Endothelial cell of umbilical vein (primary cell): ENCODE measurements around the gene TMEM182. TPM values are rescaled to one million over a fixed set of nuclear protein-coding genes. Genes with fewer than 3 reads are reported as not detected.

Experiments used
- BruUV-seq: library from RNA; stranded (reverse); fragments of 400-500 nt; replicated peaks from 2 replicates; lab custom pipeline; 2021; lab: Mats Ljungman, UMichigan
- CTCF ChIA-PET: fragments of 300-600, 350-600 bp; sonication (Branson Sonifier 250); formaldehyde crosslinking; loops from one replicate; lab custom pipeline; 2021; ENCODE audit warnings: antibody characterized with exemption, inconsistent platforms; lab: Charles Lee
- POLR2A ChIA-PET: fragments of 300-600, 350-600 bp; sonication (Branson Sonifier 250); formaldehyde crosslinking; loops from one replicate; lab custom pipeline; 2021; ENCODE audit warnings: antibody characterized with exemption, inconsistent platforms; lab: Charles Lee
- DNase-seq: peaks from one replicate; pipeline ENCODE4 v3.0.0-alpha.2; 2011; ENCODE audit warnings: low read depth, low spot score
- FAIRE-seq: peaks from 2 replicates; lab custom pipeline; 2011; peaks lifted over from hg19 to GRCh38; lab: Jason Lieb, UNC
- H2AFZ ChIP-seq: 2 replicates; pipeline ENCODE4 v1.6.0; 2012; ENCODE audit warnings: low read depth, low read length, control low read depth, inconsistent platforms
- H3K27ac ChIP-seq: 2 replicates; pipeline ENCODE4 v1.5.1; 2011; ENCODE audit warnings: low read depth, mild to moderate bottlenecking, control low read depth, low read length, moderate library complexity; ENCODE audit not compliant: insufficient read depth
- H3K27me3 ChIP-seq, 2 experiments: 2 replicates each; pipeline versions ENCODE4 v1.6.0 to v1.6.1; 2011; ENCODE audit warnings: low read length in 2 of 2, mixed read lengths in 1 of 2; ENCODE audit not compliant: control insufficient read depth in 2 of 2, insufficient read depth in 2 of 2
- H3K36me3 ChIP-seq, 2 experiments: 2 replicates in 1 of 2; 3 replicates in 1 of 2; pipeline ENCODE4 v1.5.1; 2011; ENCODE audit warnings: low read length in 2 of 2, mild to moderate bottlenecking in 1 of 2, moderate library complexity in 1 of 2; ENCODE audit not compliant: control insufficient read depth in 2 of 2, insufficient read depth in 2 of 2; ENCODE audit errors: extremely low read depth in 1 of 2
- H3K4me1 ChIP-seq: 3 replicates; pipeline ENCODE4 v1.5.1; 2011; ENCODE audit warnings: mild to moderate bottlenecking, low read length; ENCODE audit not compliant: control insufficient read depth, insufficient read depth; ENCODE audit errors: extremely low read depth
- H3K4me2 ChIP-seq: 2 replicates; pipeline ENCODE4 v1.6.1; 2011; ENCODE audit warnings: low read length, control low read depth, mixed read lengths; ENCODE audit not compliant: insufficient read depth
- H3K4me3 ChIP-seq, 3 experiments: fragments of 200-600 bp in 1 of 3; sonication (generic), shearing (Covaris generic) in 1 of 3; replicated peaks in 1 of 3; 2 replicates each; pipeline ENCODE4 v1.5.1; 2011 to 2016; ENCODE audit warnings: control low read depth in 3 of 3, low read length in 3 of 3, mild to moderate bottlenecking in 2 of 3, inconsistent platforms in 1 of 3, low read depth in 1 of 3, moderate library complexity in 1 of 3; ENCODE audit not compliant: insufficient read depth in 1 of 3
- H3K79me2 ChIP-seq: 2 replicates; pipeline ENCODE4 v1.6.0; 2012; ENCODE audit warnings: low read length, inconsistent platforms; ENCODE audit not compliant: control insufficient read depth, insufficient read depth
- H3K9ac ChIP-seq: replicated peaks from 2 replicates; pipeline ENCODE3; 2011; ENCODE audit warnings: low read length, control low read depth; ENCODE audit not compliant: insufficient read depth; ENCODE audit errors: extremely low read depth
- H3K9me1 ChIP-seq: replicated peaks from 3 replicates; pipeline ENCODE4 v1.6.0; 2011; ENCODE audit warnings: mild to moderate bottlenecking, low read length; ENCODE audit not compliant: control insufficient read depth, insufficient read depth; ENCODE audit errors: extremely low read depth
- H3K9me3 ChIP-seq: replicated peaks from 2 replicates; pipeline ENCODE4 v1.5.1; 2012; ENCODE audit warnings: low read length, inconsistent platforms; ENCODE audit not compliant: control insufficient read depth, insufficient read depth
- H4K20me1 ChIP-seq: replicated peaks from 2 replicates; pipeline ENCODE3; 2011; ENCODE audit warnings: mild to moderate bottlenecking, low read length; ENCODE audit not compliant: control insufficient read depth, insufficient read depth; ENCODE audit errors: extremely low read depth
- EZH2 ChIP-seq: IDR thresholded peaks from 2 replicates; pipeline ENCODE4 v1.6.1; 2012; ENCODE audit warnings: borderline replicate concordance, low read depth, mild to moderate bottlenecking, moderate library complexity, low read length, inconsistent platforms; ENCODE audit not compliant: severe bottlenecking
- FOS ChIP-seq: IDR thresholded peaks from 2 replicates; pipeline ENCODE4 v1.6.1; 2011; ENCODE audit warnings: mild to moderate bottlenecking, low read length, moderate library complexity, borderline replicate concordance; ENCODE audit not compliant: insufficient read depth
- GATA2 ChIP-seq: IDR thresholded peaks from 2 replicates; pipeline ENCODE4 v1.7.0; 2011; ENCODE audit warnings: low read depth, mild to moderate bottlenecking, moderate library complexity, mixed read lengths, low read length; ENCODE audit not compliant: insufficient read length, insufficient read depth
- JUN ChIP-seq: IDR thresholded peaks from 2 replicates; pipeline ENCODE4 v1.6.1; 2011; ENCODE audit warnings: borderline replicate concordance, low read depth; ENCODE audit not compliant: insufficient read length, insufficient read depth
- MYC ChIP-seq: IDR thresholded peaks from one replicate; pipeline ENCODE4 v1.6.1; 2011; ENCODE audit warnings: mild to moderate bottlenecking, low read depth, low read length
- POLR2A ChIP-seq: IDR thresholded peaks from 2 replicates; pipeline ENCODE4 v1.6.1; 2012; ENCODE audit warnings: low read depth, mild to moderate bottlenecking, control low read depth, low read length
- POLR2AphosphoS5 ChIP-seq: IDR thresholded peaks from 2 replicates; pipeline ENCODE4 v1.6.1; 2012; ENCODE audit warnings: low read depth, mild to moderate bottlenecking, control low read depth, low read length, moderate library complexity; ENCODE audit not compliant: insufficient read depth
- dilution Hi-C: fragments of 300-500 bp; cut with MboI; formaldehyde crosslinking; loops from one replicate; pipeline ENCODE4 v1.15.0; 2019; ENCODE audit warnings: low sequenced_read_pairs; ENCODE audit not compliant: extremely low pct_ligation_motif_present
- intact Hi-C: fragments of 100-400 bp; cut with micrococcal nuclease; formaldehyde crosslinking; loops from one replicate; pipeline ENCODE4 v1.10.0; 2022
- polyA plus RNA-seq, 4 experiments: library from polyadenylated mRNA; depleted of rRNA in 3 of 4; stranded (reverse) in 3 of 4; unstranded in 1 of 4; fragments of >200 nt; gene quantifications; 2 replicates each; pipeline versions ENCODE4 v1.2.1 to v1.2.3, GENCODE V29; 2011 to 2012; ENCODE audit warnings: missing spikeins in 1 of 4
- total RNA-seq: library from RNA; stranded (reverse); gene quantifications from 2 replicates; pipeline ENCODE4 v1.2.3, GENCODE V29; 2021
- TF ChIP-seq, protein P1 (sequence below), 2 donors: IDR thresholded peaks; 1 replicate in 1 of 2; 2 replicates in 1 of 2; pipeline ENCODE4 v1.5.1; 2011; ENCODE audit warnings: low read length in 2 of 2, mild to moderate bottlenecking in 2 of 2, moderate library complexity in 2 of 2, control low read depth in 1 of 2, inconsistent platforms in 1 of 2, low read depth in 1 of 2; ENCODE audit not compliant: insufficient read depth in 1 of 2; ENCODE audit errors: extremely low read depth in 1 of 2
- TF ChIP-seq, protein P2 (sequence below): IDR thresholded peaks from 2 replicates; pipeline ENCODE4 v1.6.1; 2011; ENCODE audit not compliant: insufficient read depth, insufficient read length

TMEM182 gene
- total and polyA plus RNA-seq, 2 donors (not counting 3 experiments of a cell fraction or from before 2014, with no cell fraction given) = 0.69 to 0.95 TPM

DNA sequence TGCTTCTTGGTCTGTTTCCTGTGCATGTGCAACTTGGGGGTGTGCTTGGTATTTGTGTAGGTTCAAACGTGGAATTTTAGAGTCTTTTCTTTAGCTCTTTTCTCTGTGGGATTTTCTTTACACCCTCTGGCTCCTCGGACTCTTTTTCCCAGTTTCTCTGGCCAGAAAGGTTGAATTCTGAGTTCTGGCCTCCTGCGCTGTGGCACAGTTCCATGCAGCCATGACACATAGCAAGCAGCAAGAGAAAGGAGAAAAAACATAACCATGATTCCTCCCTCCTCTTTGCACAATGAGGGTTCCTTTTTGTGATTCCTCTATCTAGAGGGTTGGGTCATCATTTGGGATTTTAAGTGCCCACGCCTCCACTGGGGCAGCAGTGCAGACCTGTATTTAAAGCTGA lies 33.8 kb downstream of the TMEM182 start:
- H3K36me3 ChIP-seq = no peaks in the 10 kb centered on the region
- CTCF ChIA-PET = interaction anchor here (1.3 kb wide), 1 partner anchor 44 kb away, joined by 3 read pairs; no protein-coding TSS in a partner anchor
- no peaks in the 10 kb centered on the region for H3K79me2 ChIP-seq
- no peak for FAIRE-seq
- no peak for DNase-seq
- H3K9me3 ChIP-seq = no peaks in the 10 kb centered on the region
- no peak overlapping the region for H2AFZ ChIP-seq
- no peak overlapping the region for H3K27ac ChIP-seq
- no peaks in the 10 kb centered on the region for H3K27me3 ChIP-seq
- no TSS peak for BruUV-seq
- TF ChIP-seq POLR2A (no peak), FOS (no peak), JUN (no peak), EZH2 (no peak), MYC (no peak), POLR2AphosphoS5 (no peak), GATA2 (no peak)
- TF ChIP-seq, protein P1, sequence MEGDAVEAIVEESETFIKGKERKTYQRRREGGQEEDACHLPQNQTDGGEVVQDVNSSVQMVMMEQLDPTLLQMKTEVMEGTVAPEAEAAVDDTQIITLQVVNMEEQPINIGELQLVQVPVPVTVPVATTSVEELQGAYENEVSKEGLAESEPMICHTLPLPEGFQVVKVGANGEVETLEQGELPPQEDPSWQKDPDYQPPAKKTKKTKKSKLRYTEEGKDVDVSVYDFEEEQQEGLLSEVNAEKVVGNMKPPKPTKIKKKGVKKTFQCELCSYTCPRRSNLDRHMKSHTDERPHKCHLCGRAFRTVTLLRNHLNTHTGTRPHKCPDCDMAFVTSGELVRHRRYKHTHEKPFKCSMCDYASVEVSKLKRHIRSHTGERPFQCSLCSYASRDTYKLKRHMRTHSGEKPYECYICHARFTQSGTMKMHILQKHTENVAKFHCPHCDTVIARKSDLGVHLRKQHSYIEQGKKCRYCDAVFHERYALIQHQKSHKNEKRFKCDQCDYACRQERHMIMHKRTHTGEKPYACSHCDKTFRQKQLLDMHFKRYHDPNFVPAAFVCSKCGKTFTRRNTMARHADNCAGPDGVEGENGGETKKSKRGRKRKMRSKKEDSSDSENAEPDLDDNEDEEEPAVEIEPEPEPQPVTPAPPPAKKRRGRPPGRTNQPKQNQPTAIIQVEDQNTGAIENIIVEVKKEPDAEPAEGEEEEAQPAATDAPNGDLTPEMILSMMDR (IDR thresholded peaks at IDR 0.05; ENCODE audit: extremely low read depth in 1 of 2, insufficient read depth in 1 of 2, low read depth in 1 of 2, low read length in 2 of 2) = no peak
- TF ChIP-seq, protein P2, sequence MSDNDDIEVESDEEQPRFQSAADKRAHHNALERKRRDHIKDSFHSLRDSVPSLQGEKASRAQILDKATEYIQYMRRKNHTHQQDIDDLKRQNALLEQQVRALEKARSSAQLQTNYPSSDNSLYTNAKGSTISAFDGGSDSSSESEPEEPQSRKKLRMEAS = no peak
- no peak overlapping the region for H3K4me3 ChIP-seq
- intact Hi-C loops = no loop called here
- dilution Hi-C loops = no loop called here
- H3K9me1 ChIP-seq = no peaks in the 10 kb centered on the region
- H3K9ac ChIP-seq = no peak overlapping the region
- POLR2A ChIA-PET = no interaction called here
- H3K4me1 ChIP-seq = no peaks in the 10 kb centered on the region
- no peak overlapping the region for H3K4me2 ChIP-seq
- H4K20me1 ChIP-seq = no peaks in the 10 kb centered on the region
